ENCODE data around the gene HPS1.

- TF ChIP-seq EZH2 (optimal IDR thresholded peaks at IDR 0.05; ENCODE audit: low read depth, low read length) (no peak), EZH2phosphoT487 (IDR thresholded peaks at IDR 0.05; ENCODE audit: low read length) (no peak), CTCF (IDR thresholded peaks at IDR 0.05; ENCODE audit: low read length) (no peak)
These were observed 14.4 kb downstream of the HPS1 start for GRCh38 chr10:98432330-98432729.

Measured in MM.1S (cell line).